AML-193 (cell line): ENCODE results near the gene RHOBTB3.
"Not testable (repeated sequence)": the region's sequence is repeated elsewhere in the genome, so short reads cannot be mapped to it uniquely, and the experiment has no call there.

ENCODE experiments used
- DNase-seq, 2 experiments: peaks; one replicate each; lab custom pipeline; 2025; lab: John Stamatoyannopoulos, UW

RHOBTB3 gene

GRCh38 chr5:95799191-95799835, 68.2 kb downstream of the RHOBTB3 start:
- no peak for DNase-seq

- DNase-seq: no peak
These were observed 69.4 kb downstream of the RHOBTB3 start for GRCh38 chr5:95800553-95800952.

GRCh38 chr5:95801532-95801931, 70.4 kb downstream of the RHOBTB3 start:
- no peak for DNase-seq

- no peak for DNase-seq
These were observed 70.8 kb downstream of the RHOBTB3 start for GRCh38 chr5:95801961-95802360.

GRCh38 chr5:95803271-95804148, 72.4 kb downstream of the RHOBTB3 start:
- no peak for DNase-seq

GRCh38 chr5:95804736-95805539, 73.8 kb downstream of the RHOBTB3 start:
- no peak for DNase-seq

- DNase-seq: no peak
These were observed 75.6 kb downstream of the RHOBTB3 start for GRCh38 chr5:95806687-95807086.

- DNase-seq: no peak
These were observed 77.0 kb downstream of the RHOBTB3 start for GRCh38 chr5:95808013-95808685.

GRCh38 chr5:95808686-95809413, 77.7 kb downstream of the RHOBTB3 start:
- DNase-seq: peak; percentile 71 to 82

GRCh38 chr5:95809414-95809960, 78.4 kb downstream of the RHOBTB3 start:
- no peak for DNase-seq

GRCh38 chr5:95810305-95811125, 79.4 kb downstream of the RHOBTB3 start:
- DNase-seq: no peak

- DNase-seq: not testable (repeated sequence)
These were observed 79.9 kb downstream of the RHOBTB3 start for GRCh38 chr5:95811126-95811423.

GRCh38 chr5:95811461-95812073, 80.4 kb downstream of the RHOBTB3 start:
- not testable (repeated sequence) for DNase-seq

GRCh38 chr5:95812074-95812471, 80.9 kb downstream of the RHOBTB3 start:
- no peak for DNase-seq

- not testable (repeated sequence) for DNase-seq
These were observed 81.9 kb downstream of the RHOBTB3 start for GRCh38 chr5:95813035-95813434.

GRCh38 chr5:95815155-95815729, 84.1 kb downstream of the RHOBTB3 start:
- DNase-seq: no peak

- no peak for DNase-seq
These were observed 85.2 kb downstream of the RHOBTB3 start for GRCh38 chr5:95816341-95816740.

GRCh38 chr5:95816776-95817175, 85.6 kb downstream of the RHOBTB3 start:
- no peak for DNase-seq

GRCh38 chr5:95817430-95817829, 86.3 kb downstream of the RHOBTB3 start:
- DNase-seq: no peak
